Pancreas (tissue), 10 donors: ENCODE results near the gene SAP25. TPM values are rescaled to one million over a fixed set of nuclear protein-coding genes. Genes with fewer than 3 reads are reported as not detected.

Source experiments
- ATAC-seq, 4 donors: fragments of 200-7000 bp; cut with Tn5 transposase; one replicate each; pipeline versions ENCODE4 v1.8.0 to v1.9.1; 2020; ENCODE audit warnings: mild to moderate bottlenecking in 4 of 4, moderate library complexity in 4 of 4
- DNase-seq, 6 donors: peaks; one replicate each; pipeline ENCODE4 v3.0.0-alpha.2; 2020
- FAIRE-seq: peaks from 2 replicates; lab custom pipeline; 2012; peaks lifted over from hg19 to GRCh38; lab: Jason Lieb, UNC
- H3K27ac ChIP-seq, 4 donors: fragments of 200-600 bp; sonication (generic); 1 replicate in 3 of 4; 2 replicates in 1 of 4; pipeline versions ENCODE4 v1.5.0 to v1.8.0; 2020
- H3K27me3 ChIP-seq, 4 donors: fragments of 200-600 bp; one replicate each; pipeline ENCODE4 v1.8.0; 2021
- H3K36me3 ChIP-seq, 3 donors: fragments of 200-600 bp; sonication (generic) in 1 of 3; one replicate each; pipeline versions ENCODE4 v1.5.0 to v1.8.0; 2020 to 2021
- H3K4me1 ChIP-seq, 3 donors: fragments of 200-600 bp; one replicate each; pipeline ENCODE4 v1.8.0; 2021
- H3K4me3 ChIP-seq, 4 donors: fragments of 200-600 bp; sonication (generic) in 2 of 4; one replicate each; pipeline versions ENCODE4 v1.5.0 to v1.8.0; 2020 to 2021
- H3K9me3 ChIP-seq, 4 donors: fragments of 200-600 bp; one replicate each; pipeline ENCODE4 v1.8.0; 2021
- WGBS, 2 donors: extraction: QIAGEN DNeasy Blood & Tissue Kit; methylation state at CpG; one replicate each; pipeline ENCODE4 v1.1.7; 2013; 5-methylcytosine and 5-hydroxymethylcytosine counted together
- intact Hi-C, 3 donors: fragments of 100-400 bp; cut with DNase I; formaldehyde crosslinking; loops; one replicate each; pipeline versions ENCODE4 v1.11.1 to v1.14.2; 2022
- polyA plus RNA-seq, 2 donors: library from polyadenylated mRNA; stranded (reverse); fragments of 200-250 nt; gene quantifications; one replicate each; pipeline ENCODE4 v1.2.3, GENCODE V29; 2013
- total RNA-seq, 6 donors: library from RNA; stranded (reverse); fragmentation: NEBNext Ultra II Directional in 4 of 6; extraction: Animal tissue kit (Norgen Biotek cat#: 25700) in 4 of 6; gene quantifications; one replicate each; pipeline versions ENCODE4 v1.2.1 to v1.2.4, GENCODE V29; 2021 to 2023
- TF ChIP-seq, protein P1 (sequence below), 4 donors: fragments of 200-600 bp; sonication (generic) in 3 of 4; IDR thresholded peaks; one replicate each; pipeline versions ENCODE4 v1.5.0 to v1.8.0; 2021; ENCODE audit warnings: antibody characterized with exemption in 4 of 4
- donor health status: healthy with polysubstance abuse.
- donor health status: DM: no; HTN: no; CAD: no; lungs with moderate emphysema.
- donor health status: DM: no; HTN: no; CAD: no.
- donor health status: control.
- donor health status: control.
- donor health status: Bipolar disorder and iron deficiency.
- donor health status: DM: yes; HTN: yes; CAD: no.
- donor health status: DM: no; HTN: no; CAD: no.
- donor health status: DM: no; HTN: no; CAD: no.
- donor health status: DM: yes; HTN: yes; CAD: no.

SAP25 gene
- total and polyA plus RNA-seq, 8 donors, result 0.39 to 17.8 (median 2.6) TPM

DNA sequence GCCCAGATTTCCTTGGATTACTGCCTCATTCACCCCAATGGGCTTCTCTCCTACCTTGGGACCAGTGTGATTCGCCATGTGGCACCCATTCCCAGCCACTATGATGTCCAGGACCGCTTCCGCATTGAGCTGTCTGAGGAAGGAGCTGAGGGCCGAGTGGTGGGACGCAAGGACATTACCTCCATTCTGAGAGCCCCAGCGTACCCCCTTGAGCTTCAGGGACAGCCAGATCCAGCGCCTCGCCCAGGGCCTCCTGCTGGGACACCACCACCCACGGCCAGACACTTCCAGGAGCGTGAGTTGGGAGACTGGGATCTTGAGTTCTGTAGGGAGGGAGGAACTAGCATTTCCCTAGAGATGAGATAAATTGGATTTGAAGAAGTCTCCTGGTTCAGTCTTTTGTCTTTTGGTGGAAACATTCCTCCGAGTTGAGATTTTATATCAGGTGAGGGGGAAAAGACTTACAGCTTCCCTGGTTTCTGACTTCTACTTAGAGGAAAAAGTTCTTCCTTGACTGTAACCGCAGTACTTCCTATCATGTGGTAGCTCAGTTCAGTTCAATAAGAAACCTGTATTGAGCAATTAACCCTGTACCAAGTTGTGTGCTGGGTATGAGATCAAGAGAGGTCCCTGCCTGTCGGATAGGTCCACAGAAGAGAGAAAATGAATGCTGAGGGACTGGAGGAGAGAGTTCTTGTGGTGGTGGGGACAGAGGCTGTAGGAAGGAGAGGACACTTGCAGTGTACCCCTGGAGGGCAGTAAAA is 39.9 kb upstream of the SAP25 start:
- Histone ChIP-seq H3K27ac (no peak overlapping the region), H3K4me3 (peak overlapping the region in 2 of 4 donors; percentile 74), H3K27me3 (no peaks in the 10 kb centered on the region), H3K9me3 (no peaks in the 10 kb centered on the region), H3K4me1 (peaks cover 0 to 5% (median 0%) of the 10 kb centered on the region in 3 donors), H3K36me3 (no peaks in the 10 kb centered on the region)
- ATAC-seq (no peak), DNase-seq (no peak), FAIRE-seq (no peak)
- 85 to 86% methylated on average over 13 of the region's 13 CpGs for WGBS, 2 donors
- TF ChIP-seq, protein P1, sequence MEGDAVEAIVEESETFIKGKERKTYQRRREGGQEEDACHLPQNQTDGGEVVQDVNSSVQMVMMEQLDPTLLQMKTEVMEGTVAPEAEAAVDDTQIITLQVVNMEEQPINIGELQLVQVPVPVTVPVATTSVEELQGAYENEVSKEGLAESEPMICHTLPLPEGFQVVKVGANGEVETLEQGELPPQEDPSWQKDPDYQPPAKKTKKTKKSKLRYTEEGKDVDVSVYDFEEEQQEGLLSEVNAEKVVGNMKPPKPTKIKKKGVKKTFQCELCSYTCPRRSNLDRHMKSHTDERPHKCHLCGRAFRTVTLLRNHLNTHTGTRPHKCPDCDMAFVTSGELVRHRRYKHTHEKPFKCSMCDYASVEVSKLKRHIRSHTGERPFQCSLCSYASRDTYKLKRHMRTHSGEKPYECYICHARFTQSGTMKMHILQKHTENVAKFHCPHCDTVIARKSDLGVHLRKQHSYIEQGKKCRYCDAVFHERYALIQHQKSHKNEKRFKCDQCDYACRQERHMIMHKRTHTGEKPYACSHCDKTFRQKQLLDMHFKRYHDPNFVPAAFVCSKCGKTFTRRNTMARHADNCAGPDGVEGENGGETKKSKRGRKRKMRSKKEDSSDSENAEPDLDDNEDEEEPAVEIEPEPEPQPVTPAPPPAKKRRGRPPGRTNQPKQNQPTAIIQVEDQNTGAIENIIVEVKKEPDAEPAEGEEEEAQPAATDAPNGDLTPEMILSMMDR (IDR thresholded peaks at IDR 0.05), result no peak
- intact Hi-C loops, result no loop called here

DNA sequence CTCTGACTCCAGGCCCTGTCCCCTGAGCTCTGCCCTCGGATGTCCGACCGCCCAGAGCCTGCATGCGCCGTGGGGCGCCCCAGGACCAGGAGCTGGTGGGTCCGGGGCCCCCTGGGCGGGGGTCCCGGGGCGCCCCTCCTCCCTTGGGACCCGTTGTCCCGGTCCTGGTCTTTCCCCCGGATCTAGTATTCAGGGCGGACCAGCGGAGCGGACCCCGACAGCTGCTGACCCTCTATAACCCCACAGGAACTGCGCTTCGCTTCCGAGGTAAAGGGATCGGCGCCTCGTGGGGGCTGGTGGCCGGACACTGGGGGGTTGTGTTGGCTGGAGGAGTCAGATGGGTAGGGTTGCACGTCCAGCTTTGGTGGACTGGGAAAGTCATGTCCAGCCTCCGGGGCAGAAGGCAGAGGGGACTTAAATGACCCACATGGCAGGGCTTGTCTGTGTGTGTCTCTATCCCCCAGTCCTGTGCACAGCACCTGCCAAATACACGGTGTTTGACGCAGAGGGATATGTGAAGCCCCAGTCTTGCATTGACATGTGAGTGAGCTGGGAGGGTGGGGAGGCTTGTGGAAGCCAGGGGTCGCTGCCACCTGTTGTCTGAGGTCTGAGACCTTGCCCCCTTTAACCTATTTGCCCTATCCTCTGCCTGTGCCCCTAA is 39.2 kb upstream of the SAP25 start:
- ATAC-seq (peak in 3 of 4 donors; percentile 2 to 4 (median 2)), DNase-seq (peak in 3 of 6 donors; percentile 46 to 82 (median 47)), FAIRE-seq (no peak)
- no peaks in the 10 kb centered on the region for H3K27me3 ChIP-seq
- no peaks in the 10 kb centered on the region for H3K36me3 ChIP-seq
- peak overlapping the region in 3 of 4 donors; percentile 91 to 97 (median 94) for H3K27ac ChIP-seq
- intact Hi-C loops, result no loop called here
- 2 to 3% methylated on average over 29 of the region's 29 CpGs for WGBS, 2 donors
- H3K4me1 ChIP-seq, result peaks cover 0 to 5% (median 0%) of the 10 kb centered on the region in 3 donors
- TF ChIP-seq, protein P1 (IDR thresholded peaks at IDR 0.05), result no peak
- H3K9me3 ChIP-seq, result no peaks in the 10 kb centered on the region
- H3K4me3 ChIP-seq, result peak overlapping the region; percentile 70 to 80 (median 74)

DNA sequence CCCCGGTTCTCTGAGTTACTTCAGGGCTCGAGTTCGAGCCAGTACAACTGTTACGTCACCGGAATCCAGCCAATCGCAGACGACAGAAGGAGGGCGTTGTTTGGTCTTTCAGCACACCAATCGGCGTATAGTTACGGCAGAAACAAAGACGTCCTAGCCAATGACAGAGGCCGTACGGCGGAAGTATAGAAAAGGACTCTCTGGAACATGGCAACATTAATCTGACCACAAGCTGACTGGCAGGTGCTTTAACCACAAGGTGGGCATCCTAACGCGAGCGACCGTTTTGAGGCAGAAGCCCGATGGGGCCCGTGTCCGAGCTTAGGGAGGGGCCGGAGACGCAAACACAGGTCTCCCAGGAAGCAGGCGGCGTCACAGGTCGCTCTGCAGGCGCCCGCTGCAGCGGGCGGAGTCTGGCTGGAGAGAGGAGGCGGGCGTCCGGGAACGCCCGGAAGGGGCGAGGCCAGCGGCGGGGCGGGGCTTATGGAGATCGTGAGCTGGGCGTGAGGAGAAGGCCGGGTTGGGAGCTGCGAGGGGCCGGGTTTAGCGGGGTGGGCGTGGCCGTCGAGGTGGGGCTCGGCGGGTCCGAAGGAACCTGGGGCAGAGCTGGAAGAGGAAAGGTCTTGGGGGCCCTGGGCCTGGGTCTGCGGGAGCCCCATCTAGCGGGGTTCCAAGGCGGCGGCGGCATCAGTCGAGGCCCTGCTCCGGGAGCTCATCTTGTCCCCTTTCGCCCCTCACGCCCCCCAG is 38.5 kb upstream of the SAP25 start, which contains the start of gene MOSPD3:
MOSPD3 (plus strand) TSS at position 558 of the 747 bp plus-strand sequence. CDS start 252 bp downstream, outside the sequence.
- Histone ChIP-seq H3K27ac (peak within 1 kb of the TSS; percentile 91 to 99 (median 96)), H3K4me3 (peak within 1 kb of the TSS; percentile 70 to 80 (median 74)), H3K9me3 (no peaks in the 10 kb centered on the region), H3K36me3 (no peaks in the 10 kb centered on the region), H3K27me3 (no peaks in the 10 kb centered on the region), H3K4me1 (peaks cover 0 to 5% (median 0%) of the 10 kb centered on the region in 3 donors)
- TF ChIP-seq, protein P1 (IDR thresholded peaks at IDR 0.05), result no peak
- FAIRE-seq, result peak; percentile 98
- ATAC-seq, result peak; percentile 95 to 98 (median 96)
- DNase-seq, result peak; percentile 98 to 99 (median 99)
- intact Hi-C loops, result no loop called here
- WGBS, 2 donors, result 0 to 1% methylated on average over 55 to 61 of the region's 61 CpGs

DNA sequence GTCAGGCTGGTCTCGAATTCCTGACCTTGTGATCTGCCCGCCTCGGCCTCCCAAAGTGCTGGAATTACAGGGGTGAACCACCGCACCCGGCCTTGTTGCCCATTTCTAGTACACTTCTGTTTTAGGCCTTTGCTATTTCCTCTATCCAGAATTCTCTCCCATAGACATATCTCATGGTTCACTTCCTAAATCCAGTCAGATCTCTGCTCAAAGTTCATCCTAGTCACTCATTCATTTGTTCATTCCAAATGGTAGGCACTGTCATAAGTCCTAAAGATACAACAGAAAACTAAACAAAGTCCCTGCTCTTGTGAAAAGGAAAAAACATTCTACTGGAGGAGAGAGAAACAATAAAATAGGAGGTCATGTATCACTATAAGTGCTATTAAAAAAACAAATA is 36.3 kb upstream of the SAP25 start:
- 80 to 95% methylated on average over 5 of the region's 5 CpGs for WGBS, 2 donors
- Histone ChIP-seq H3K27me3 (no peaks in the 10 kb centered on the region), H3K4me1 (peaks cover 0 to 5% (median 0%) of the 10 kb centered on the region in 3 donors), H3K27ac (no peak overlapping the region), H3K36me3 (no peaks in the 10 kb centered on the region), H3K4me3 (no peak overlapping the region), H3K9me3 (no peaks in the 10 kb centered on the region)
- ATAC-seq, result no peak
- FAIRE-seq, result no peak
- DNase-seq, result no peak
- intact Hi-C loops, result no loop called here
- TF ChIP-seq, protein P1 (IDR thresholded peaks at IDR 0.05), result no peak
